HG03354 (cell line): ENCODE data around the gene NAPSA.
"Not testable (repeated sequence)": the region's sequence is repeated elsewhere in the genome, so short reads cannot be mapped to it uniquely, and the experiment has no call there.

ENCODE experiments used
- ATAC-seq: cut with Tn5 transposase; IDR thresholded peaks from one replicate; pipeline ENCODE4 v1.9.1; 2021; ENCODE audit warnings: mild to moderate bottlenecking; ENCODE audit not compliant: unreplicated experiment, poor library complexity, severe bottlenecking

The NAPSA gene

GRCh38 chr19:50333737-50334617 is 31.5 kb downstream of the NAPSA start:
- ATAC-seq, result peak; percentile 35

GRCh38 chr19:50333235-50333736 is 32.2 kb downstream of the NAPSA start:
- ATAC-seq, result peak; percentile 58

GRCh38 chr19:50332244-50333038 is 33.0 kb downstream of the NAPSA start:
- ATAC-seq, result no peak

GRCh38 chr19:50331994-50332243 is 33.5 kb downstream of the NAPSA start:
- no peak for ATAC-seq

- ATAC-seq, result no peak
Observed at GRCh38 chr19:50331221-50331993, 34.0 kb downstream of the NAPSA start.

- peak; percentile 31 for ATAC-seq
Observed at GRCh38 chr19:50330365-50331078, 34.9 kb downstream of the NAPSA start.

- ATAC-seq, result not testable (repeated sequence)
Observed at GRCh38 chr19:50329926-50330294, 35.5 kb downstream of the NAPSA start.

GRCh38 chr19:50329146-50329925 is 36.1 kb downstream of the NAPSA start, which contains the start of gene KCNC3:
KCNC3 (minus strand) TSS chr19:50329377; CDS start chr19:50329082, 295 bp downstream.
- ATAC-seq, result peak; percentile 43

GRCh38 chr19:50328873-50329145 is 36.6 kb downstream of the NAPSA start:
- peak; percentile 17 for ATAC-seq

- no peak for ATAC-seq
Observed at GRCh38 chr19:50328224-50328872, 37.1 kb downstream of the NAPSA start.

- ATAC-seq, result no peak
Observed at GRCh38 chr19:50327461-50328223, 37.8 kb downstream of the NAPSA start.

GRCh38 chr19:50327013-50327412 is 38.4 kb downstream of the NAPSA start:
- no peak for ATAC-seq

- ATAC-seq, result no peak
Observed at GRCh38 chr19:50326101-50326664, 39.3 kb downstream of the NAPSA start.

- no peak for ATAC-seq
Observed at GRCh38 chr19:50325310-50326100, 39.9 kb downstream of the NAPSA start.

- no peak for ATAC-seq
Observed at GRCh38 chr19:50324331-50324730, 41.1 kb downstream of the NAPSA start.

- no peak for ATAC-seq
Observed at GRCh38 chr19:50323782-50324133, 41.7 kb downstream of the NAPSA start.
